AG04449 (cell line): Measurements from ENCODE around the gene CATSPERD.
A peak's percentile ranks its signal among the peaks of the same experiment; 100 is the strongest.

ENCODE experiments used
- CTCF ChIA-PET: fragments of 350-600 bp; formaldehyde crosslinking; extraction: SDS; loops from one replicate; lab custom pipeline; 2021; ENCODE audit warnings: antibody characterized with exemption; lab: Yijun Ruan, JAX
- POLR2A ChIA-PET: fragments of 400-600, 350-600 bp; formaldehyde crosslinking; extraction: SDS; loops from one replicate; lab custom pipeline; 2020; ENCODE audit warnings: antibody characterized with exemption, inconsistent platforms; lab: Yijun Ruan, JAX
- DNase-seq: peaks from one replicate; pipeline ENCODE4 v3.0.0-alpha.2; 2010; ENCODE audit warnings: low read depth, low spot score
- H3K4me3 ChIP-seq: 2 replicates; pipeline ENCODE4 v1.5.1; 2011; ENCODE audit warnings: low read depth, mild to moderate bottlenecking, control low read depth, low read length
- CTCF ChIP-seq: IDR thresholded peaks from one replicate; pipeline ENCODE4 v1.5.1; 2011; ENCODE audit warnings: mild to moderate bottlenecking, moderate library complexity, low read length, control low read depth, inconsistent platforms; ENCODE audit not compliant: insufficient read depth; ENCODE audit errors: missing control alignments

The CATSPERD gene

DNA sequence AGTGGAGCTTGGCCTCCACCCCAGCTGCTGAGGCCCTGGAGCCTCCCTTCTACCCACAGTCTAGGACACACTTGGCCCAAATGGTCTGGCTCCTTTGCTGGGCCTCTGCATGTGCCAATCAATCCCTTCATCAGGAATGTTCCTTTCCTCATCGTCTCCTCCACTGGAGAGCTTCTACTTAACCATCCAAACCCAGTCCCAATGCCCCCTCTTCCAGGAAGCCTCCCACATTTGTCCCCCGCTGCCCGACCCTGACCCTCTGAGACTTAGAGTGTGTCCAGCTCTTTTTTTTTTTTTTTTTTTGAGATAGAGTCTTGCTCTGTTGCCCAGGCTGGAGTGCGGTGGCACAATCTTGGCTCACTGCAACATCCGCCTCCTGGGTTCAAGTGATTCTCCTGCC, 68.0 kb downstream of the CATSPERD start:
- DNase-seq: no peak
- no peak overlapping the region for H3K4me3 ChIP-seq
- ChIA-PET CTCF (interaction anchor here (0.8 to 1.1 kb wide), 3 partner anchors 14 to 67 kb away, joined by 3 to 4 read pairs (median 3); no protein-coding TSS in a partner anchor), POLR2A (no interaction called here)
- no peak for TF ChIP-seq CTCF

DNA sequence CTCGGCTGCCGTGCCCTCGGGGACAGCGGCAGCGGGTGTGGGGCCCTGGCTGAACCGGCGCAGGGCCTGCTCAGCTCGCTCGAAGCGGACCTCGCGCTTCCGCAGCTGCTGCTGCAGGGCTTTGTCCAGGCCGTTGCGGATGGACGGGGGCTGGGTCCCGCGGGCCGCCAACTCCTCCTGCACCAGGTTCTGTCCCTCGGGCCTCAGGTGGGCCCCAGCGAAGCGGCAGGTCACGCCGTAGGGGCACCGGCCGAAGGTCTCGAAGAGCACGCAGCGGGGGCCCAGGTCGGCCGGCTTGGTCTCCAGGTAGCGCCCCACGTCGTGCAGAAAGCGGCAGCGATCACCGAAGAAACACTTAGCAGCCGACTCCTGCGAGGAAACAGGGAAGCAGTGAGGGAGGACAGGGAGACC, 68.9 kb downstream of the CATSPERD start:
- ChIA-PET CTCF (interaction anchor here (0.8 to 1.9 kb wide), 4 partner anchors 15 to 102 kb away, joined by 3 to 8 read pairs (median 3); no protein-coding TSS in a partner anchor), POLR2A (no interaction called here)
- no peak for TF ChIP-seq CTCF
- no peak for DNase-seq
- no peak overlapping the region for H3K4me3 ChIP-seq

GRCh38 chr19:5789886-5790558, 69.6 kb downstream of the CATSPERD start:
- no peak for DNase-seq
- H3K4me3 ChIP-seq: peak overlapping the region; percentile 99
- no peak for TF ChIP-seq CTCF
- ChIA-PET CTCF (interaction anchor here (1.0 to 2.0 kb wide), 6 partner anchors 10 to 101 kb away, joined by 3 to 13 read pairs (median 5); no protein-coding TSS in a partner anchor), POLR2A (interaction anchor here (0.6 to 1.3 kb wide), 3 partner anchors 8 to 71 kb away, joined by 4 read pairs; no protein-coding TSS in a partner anchor)

- peak; percentile 88 for DNase-seq
- H3K4me3 ChIP-seq: peak within 1 kb of the TSS; percentile 99
- POLR2A ChIA-PET: interaction anchor here (0.6 to 1.3 kb wide), 3 partner anchors 9 to 72 kb away, joined by 4 read pairs; no protein-coding TSS in a partner anchor
- CTCF ChIA-PET: interaction anchor here (1.0 to 2.0 kb wide), 5 partner anchors 9 to 17 kb away, joined by 3 to 13 read pairs (median 6); no protein-coding TSS in a partner anchor
- TF ChIP-seq CTCF: no peak
Measured at GRCh38 chr19:5790559-5791520, 70.4 kb downstream of the CATSPERD start, which contains the start of gene DUS3L. DUS3L (minus strand) TSS chr19:5791163; CDS start chr19:5791141, 22 bp downstream.

GRCh38 chr19:5792224-5792623, 71.8 kb downstream of the CATSPERD start:
- TF ChIP-seq CTCF: no peak
- POLR2A ChIA-PET: no interaction called here

More at GRCh38 chr19:5792224-5792623, 71.8 kb downstream of the CATSPERD start:
- CTCF ChIA-PET: interaction anchor here (0.7 to 4.3 kb wide), 6 partner anchors 10 to 103 kb away, joined by 3 to 70 read pairs (median 6); partner anchors contain the start of gene NRTN
- H3K4me3 ChIP-seq: no peak overlapping the region
- DNase-seq: no peak
